HG03571 (cell line): ENCODE data around the gene FRMPD3.

ENCODE experiments used
- ATAC-seq: cut with Tn5 transposase; IDR thresholded peaks from one replicate; pipeline ENCODE4 v1.9.1; 2021; ENCODE audit not compliant: unreplicated experiment

FRMPD3 gene

DNA sequence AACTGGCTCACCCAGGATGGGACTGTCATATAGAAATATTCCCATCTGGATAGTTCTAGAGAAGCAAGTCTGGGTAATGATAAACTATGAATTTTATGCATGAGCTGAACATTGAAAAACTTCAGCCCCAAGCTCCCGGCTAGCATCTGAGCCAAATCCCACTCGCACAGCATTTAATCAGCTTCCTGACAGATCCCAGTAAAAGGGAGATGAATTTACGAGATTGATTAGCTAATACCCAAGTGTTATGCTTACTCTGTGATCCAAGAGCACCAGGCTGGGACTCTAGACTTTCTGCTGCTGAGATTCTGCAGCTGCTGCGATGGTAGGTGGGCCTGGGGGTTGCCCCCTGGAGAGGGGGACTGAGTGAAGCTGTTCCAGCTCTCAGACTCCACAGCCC lies 28.0 kb downstream of the FRMPD3 start:
- ATAC-seq = no peak

GRCh38 chrX:107480272-107480671 lies 30.8 kb downstream of the FRMPD3 start:
- ATAC-seq = no peak

DNA sequence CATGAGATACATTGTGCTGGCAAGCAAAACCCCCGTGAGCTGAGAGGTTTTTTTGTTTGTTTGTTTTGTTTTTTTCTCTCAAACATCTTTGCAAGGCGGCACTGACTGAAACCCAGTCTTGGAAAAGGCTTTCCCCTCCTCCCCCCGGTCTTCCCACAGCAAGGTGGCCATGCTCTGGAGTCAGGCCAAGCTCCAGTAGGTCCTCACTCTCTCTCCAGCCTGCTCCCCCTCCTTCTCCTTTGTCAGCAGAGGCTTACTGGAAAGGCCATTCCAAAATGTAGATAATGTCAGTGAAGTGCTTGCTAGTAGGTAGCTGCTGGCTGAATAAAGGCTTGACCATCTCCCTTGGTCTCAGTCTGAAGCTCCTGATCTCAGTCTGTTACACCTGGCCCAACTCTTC lies 32.6 kb downstream of the FRMPD3 start:
- ATAC-seq = no peak

- ATAC-seq = no peak
These were observed 34.7 kb downstream of the FRMPD3 start for GRCh38 chrX:107484002-107484726.

- no peak for ATAC-seq
These were observed 35.6 kb downstream of the FRMPD3 start for GRCh38 chrX:107485013-107485412.

DNA sequence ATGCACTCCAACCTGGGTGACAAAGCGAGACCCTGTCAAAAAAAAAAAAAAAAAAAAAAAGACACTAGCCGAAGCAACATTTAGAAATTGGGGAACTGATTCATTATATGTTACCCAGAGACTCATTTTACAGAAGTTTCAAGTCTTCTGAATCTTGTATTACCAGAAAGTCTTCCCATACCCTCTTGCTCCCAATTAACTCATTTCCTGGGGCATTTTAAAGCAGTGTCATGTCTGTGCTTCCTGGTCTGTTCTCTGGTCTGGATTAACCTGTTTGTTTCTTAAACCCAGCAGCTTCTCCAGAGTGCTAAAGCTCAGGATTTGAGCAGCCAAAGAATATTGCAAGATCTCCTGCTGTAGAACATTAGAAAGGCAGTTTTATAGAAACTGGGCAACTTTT lies 43.7 kb downstream of the FRMPD3 start:
- no peak for ATAC-seq

- no peak for ATAC-seq
These were observed 47.3 kb downstream of the FRMPD3 start for GRCh38 chrX:107496786-107497185.
